H1 (cell line): ENCODE measurements around the gene SHISAL1. TPM values are rescaled to one million over a fixed set of nuclear protein-coding genes. Genes with fewer than 3 reads are reported as not detected.

Source experiments
- CTCF ChIA-PET: fragments of 300-600 bp; sonication (Branson Sonifier 250); formaldehyde crosslinking; loops from one replicate; lab custom pipeline; 2021; ENCODE audit not compliant: partially characterized antibody; lab: Charles Lee
- POLR2A ChIA-PET: fragments of 300-600 bp; sonication (Branson Sonifier 250); formaldehyde crosslinking; loops from one replicate; lab custom pipeline; 2021; ENCODE audit warnings: inconsistent platforms; ENCODE audit not compliant: partially characterized antibody; lab: Charles Lee
- DNase-seq, 2 experiments: peaks; one replicate each; pipeline versions ENCODE4 v3.0.0 to v3.0.0-alpha.2; 2010 to 2022; ENCODE audit warnings: low spot score in 2 of 2, low read depth in 1 of 2, mixed read lengths in 1 of 2
- FAIRE-seq: peaks from 2 replicates; lab custom pipeline; 2011; peaks lifted over from hg19 to GRCh38; lab: Jason Lieb, UNC
- H2AFZ ChIP-seq: 2 replicates; pipeline ENCODE4 v1.8.1; 2012; ENCODE audit warnings: low read length, inconsistent platforms
- H2AK5ac ChIP-seq: 2 replicates; pipeline ENCODE4 v1.6.1; 2013; ENCODE audit warnings: low read depth, low read length
- H2BK120ac ChIP-seq: replicated peaks from 2 replicates; pipeline ENCODE3; 2013; ENCODE audit warnings: low read depth, low read length, inconsistent platforms
- H2BK12ac ChIP-seq: 2 replicates; pipeline ENCODE4 v1.6.1; 2013; ENCODE audit warnings: low read depth, low read length
- H2BK15ac ChIP-seq: 2 replicates; pipeline ENCODE4 v1.6.1; 2013; ENCODE audit warnings: low read length
- H2BK20ac ChIP-seq: 2 replicates; pipeline ENCODE4 v1.6.1; 2013; ENCODE audit warnings: low read length
- H2BK5ac ChIP-seq: 2 replicates; pipeline ENCODE4 v1.6.1; 2013; ENCODE audit warnings: low read depth, low read length
- H3K14ac ChIP-seq: 2 replicates; pipeline ENCODE4 v1.6.1; 2013; ENCODE audit warnings: inconsistent platforms; ENCODE audit not compliant: insufficient read length
- H3K18ac ChIP-seq: 2 replicates; pipeline ENCODE4 v1.6.1; 2013; ENCODE audit warnings: low read length; ENCODE audit errors: extremely low read depth
- H3K23ac ChIP-seq: 2 replicates; pipeline ENCODE4 v1.6.1; 2013; ENCODE audit warnings: inconsistent platforms; ENCODE audit not compliant: insufficient read length
- H3K23me2 ChIP-seq: 2 replicates; pipeline ENCODE4 v1.6.1; 2013; ENCODE audit warnings: low read depth, low read length
- H3K27ac ChIP-seq: 2 replicates; pipeline ENCODE4 v1.6.1; 2011; ENCODE audit warnings: low read depth, low read length, inconsistent platforms
- H3K27me3 ChIP-seq, 4 experiments: replicated peaks in 1 of 4; 1 replicate in 1 of 4; 2 replicates in 3 of 4; pipeline versions ENCODE4 v1.6.1 to v1.8.1; 2011 to 2013; ENCODE audit warnings: low read length in 3 of 4, mild to moderate bottlenecking in 3 of 4, inconsistent platforms in 2 of 4, mixed read lengths in 2 of 4, moderate library complexity in 1 of 4; ENCODE audit not compliant: control insufficient read depth in 3 of 4, insufficient read depth in 3 of 4; ENCODE audit errors: extremely low read depth in 1 of 4
- H3K36me3 ChIP-seq, 4 experiments: 2 replicates each; pipeline versions ENCODE4 v1.6.1 to v1.8.1; 2011 to 2013; ENCODE audit warnings: mild to moderate bottlenecking in 4 of 4, low read length in 3 of 4, moderate library complexity in 2 of 4, control low read depth in 1 of 4, inconsistent platforms in 1 of 4; ENCODE audit not compliant: insufficient read depth in 4 of 4, control insufficient read depth in 2 of 4
- H3K4ac ChIP-seq: replicated peaks from 2 replicates; pipeline ENCODE3; 2013; ENCODE audit warnings: low read length, low read depth, mixed read lengths, inconsistent platforms; ENCODE audit not compliant: insufficient read length
- H3K4me1 ChIP-seq, 4 experiments: replicated peaks in 1 of 4; 1 replicate in 1 of 4; 2 replicates in 3 of 4; pipeline versions ENCODE4 v1.6.1 to v1.8.1; 2011 to 2013; ENCODE audit warnings: low read length in 3 of 4, inconsistent platforms in 2 of 4, mixed read lengths in 1 of 4; ENCODE audit not compliant: insufficient read depth in 4 of 4, control insufficient read depth in 3 of 4
- H3K4me2 ChIP-seq, 2 experiments: 2 replicates each; pipeline versions ENCODE4 v1.6.1 to v1.8.1; 2011 to 2013; ENCODE audit warnings: low read depth in 2 of 2, low read length in 2 of 2, control low read depth in 1 of 2, inconsistent platforms in 1 of 2, mild to moderate bottlenecking in 1 of 2; ENCODE audit not compliant: insufficient read depth in 1 of 2
- H3K4me3 ChIP-seq, 4 experiments: fragments of 200-600, 300-600 bp in 1 of 4; sonication (generic), shearing (Covaris generic), sonication (Bioruptor Twin) in 1 of 4; 2 replicates each; pipeline versions ENCODE4 v1.5.1 to v1.8.1; 2011 to 2016; ENCODE audit warnings: low read length in 4 of 4, low read depth in 3 of 4, control low read depth in 2 of 4, inconsistent platforms in 2 of 4, mild to moderate bottlenecking in 2 of 4, mixed read lengths in 1 of 4, moderate library complexity in 1 of 4; ENCODE audit not compliant: insufficient read depth in 2 of 4; ENCODE audit errors: extremely low read depth in 1 of 4
- H3K56ac ChIP-seq: replicated peaks from 2 replicates; pipeline ENCODE3; 2013; ENCODE audit warnings: low read depth, mild to moderate bottlenecking, mixed read lengths, low read length, inconsistent platforms; ENCODE audit not compliant: insufficient read length
- H3K79me1 ChIP-seq: 2 replicates; pipeline ENCODE4 v1.6.1; 2013; ENCODE audit warnings: low read depth, low read length, control low read depth
- H3K79me2 ChIP-seq, 2 experiments: 2 replicates each; pipeline versions ENCODE4 v1.6.1 to v1.8.1; 2012 to 2013; ENCODE audit warnings: low read length in 2 of 2, mild to moderate bottlenecking in 2 of 2, inconsistent platforms in 1 of 2; ENCODE audit not compliant: insufficient read depth in 2 of 2, control insufficient read depth in 1 of 2
- H3K9ac ChIP-seq, 4 experiments: replicated peaks in 1 of 4; 1 replicate in 1 of 4; 2 replicates in 3 of 4; pipeline versions ENCODE4 v1.6.1 to v1.8.1; 2011 to 2013; ENCODE audit warnings: low read depth in 3 of 4, low read length in 3 of 4, control low read depth in 2 of 4, mild to moderate bottlenecking in 2 of 4, moderate library complexity in 2 of 4, inconsistent platforms in 1 of 4; ENCODE audit errors: extremely low read depth in 1 of 4
- H3K9me3 ChIP-seq, 2 experiments: 2 replicates each; pipeline versions ENCODE4 v1.6.1 to v1.8.1; 2012 to 2013; ENCODE audit warnings: mild to moderate bottlenecking in 2 of 2, moderate library complexity in 2 of 2, control low read depth in 1 of 2, inconsistent platforms in 1 of 2, low read depth in 1 of 2, low read length in 1 of 2, mixed read lengths in 1 of 2; ENCODE audit not compliant: insufficient read depth in 2 of 2
- H4K20me1 ChIP-seq, 2 experiments: replicated peaks in 1 of 2; 2 replicates each; pipeline versions ENCODE3 to v1.8.1; 2011 to 2013; ENCODE audit warnings: inconsistent platforms in 2 of 2, low read length in 2 of 2, mild to moderate bottlenecking in 1 of 2; ENCODE audit not compliant: insufficient read depth in 2 of 2, control insufficient read depth in 1 of 2
- H4K5ac ChIP-seq: 2 replicates; pipeline ENCODE4 v1.6.1; 2013; ENCODE audit warnings: low read length, low read depth, mixed read lengths, inconsistent platforms; ENCODE audit not compliant: insufficient read length
- H4K8ac ChIP-seq: 2 replicates; pipeline ENCODE4 v1.8.0; 2013; ENCODE audit warnings: mild to moderate bottlenecking, moderate library complexity, low read length, inconsistent platforms; ENCODE audit not compliant: insufficient read depth; ENCODE audit errors: extremely low read depth
- H4K91ac ChIP-seq: replicated peaks from 2 replicates; pipeline ENCODE3; 2013; ENCODE audit warnings: low read length, mixed read lengths, inconsistent platforms; ENCODE audit not compliant: insufficient read length
- ASH2L ChIP-seq: fragments of 200-600, 300-600 bp; sonication (generic); IDR thresholded peaks from one replicate; pipeline ENCODE4 v1.7.1; 2017; ENCODE audit warnings: low read length
- CBX5 ChIP-seq: fragments of 300-800, 300-1000 bp; sonication (generic); IDR thresholded peaks from 2 replicates; pipeline ENCODE4 v1.7.1; 2016; ENCODE audit warnings: antibody characterized with exemption, low read length, low read depth
- E2F6 ChIP-seq: IDR thresholded peaks from 2 replicates; pipeline ENCODE4 v1.6.1; 2012; ENCODE audit warnings: inconsistent platforms
- EZH2 ChIP-seq: fragments of 200-600 bp; sonication (generic); IDR thresholded peaks from 2 replicates; pipeline ENCODE4 v1.7.1; 2012; ENCODE audit warnings: low read depth, mild to moderate bottlenecking, moderate library complexity, low read length, inconsistent platforms; ENCODE audit not compliant: severe bottlenecking
- HDAC2 ChIP-seq, 2 experiments: fragments of 300-600 bp in 1 of 2; sonication (generic) in 1 of 2; IDR thresholded peaks; 2 replicates each; pipeline ENCODE4 v1.6.1; 2011 to 2012; ENCODE audit warnings: low read depth in 2 of 2, low read length in 2 of 2, mild to moderate bottlenecking in 2 of 2, moderate library complexity in 2 of 2, borderline replicate concordance in 1 of 2, inconsistent platforms in 1 of 2
- KDM5A ChIP-seq: fragments of 200-600 bp; IDR thresholded peaks from 2 replicates; pipeline ENCODE4 v1.7.1; 2012; ENCODE audit warnings: mild to moderate bottlenecking, low read length, inconsistent platforms, mixed read lengths
- NRF1 ChIP-seq: IDR thresholded peaks from 2 replicates; pipeline ENCODE4 v1.6.1; 2011; ENCODE audit warnings: mild to moderate bottlenecking, low read depth, low read length, improper control_type of control experiment
- POLR2A ChIP-seq, 2 experiments: IDR thresholded peaks; 1 replicate in 1 of 2; 2 replicates in 1 of 2; pipeline ENCODE4 v1.6.1; 2011; ENCODE audit warnings: low read depth in 2 of 2, low read length in 2 of 2, mild to moderate bottlenecking in 2 of 2; ENCODE audit errors: control extremely low read depth in 1 of 2
- POU5F1 ChIP-seq: IDR thresholded peaks from 2 replicates; pipeline ENCODE4 v1.6.1; 2011; ENCODE audit warnings: low read depth, mild to moderate bottlenecking, low read length, moderate library complexity
- RXRA ChIP-seq: IDR thresholded peaks from 2 replicates; pipeline ENCODE4 v1.6.1; 2011; ENCODE audit warnings: low read depth, mild to moderate bottlenecking, low read length, moderate library complexity; ENCODE audit not compliant: insufficient read depth
- SP1 ChIP-seq: IDR thresholded peaks from 2 replicates; pipeline ENCODE4 v1.6.1; 2011; ENCODE audit warnings: low read depth, low read length
- SUZ12 ChIP-seq: fragments of 200-600 bp; sonication (generic); IDR thresholded peaks from 2 replicates; pipeline ENCODE4 v1.6.1; 2012; ENCODE audit warnings: mild to moderate bottlenecking, inconsistent platforms, low read length, moderate library complexity, mixed read lengths
- ZNF274 ChIP-seq: IDR thresholded peaks from 2 replicates; pipeline ENCODE4 v1.7.0; 2012; ENCODE audit warnings: low read length, borderline replicate concordance; ENCODE audit errors: extremely low read depth
- WGBS, 2 experiments: shearing (Covaris generic) in 1 of 2; methylation state at CpG; one replicate each; pipeline versions ENCODE4 v1.1.6 to v1.1.7; 2013 to 2015; ENCODE audit warnings: low lambda C conversion rate in 2 of 2, mixed read lengths in 2 of 2, inconsistent platforms in 1 of 2, low coverage in 1 of 2, missing lambda C conversion rate in 1 of 2; ENCODE audit not compliant: insufficient replicate concordance in 2 of 2, insufficient coverage in 1 of 2, insufficient read length in 1 of 2; ENCODE audit errors: extremely low coverage in 1 of 2, missing lambda C conversion rate in 1 of 2; 5-methylcytosine and 5-hydroxymethylcytosine counted together
- polyA plus RNA-seq, 7 experiments: library from polyadenylated mRNA; depleted of rRNA in 3 of 7; stranded (reverse) in 5 of 7; unstranded in 2 of 7; fragments of >200 nt in 5 of 7; fragments of 200-250 nt in 2 of 7; gene quantifications; 1 replicate in 5 of 7; 2 replicates in 1 of 7; 4 replicates in 1 of 7; pipeline versions ENCODE4 v1.2.1 to v1.2.3, GENCODE V29; 2011 to 2013; ENCODE audit warnings: missing spikeins in 2 of 7, mixed read lengths in 2 of 7
- total RNA-seq: library from RNA; stranded (reverse); fragmentation: NEBNext Ultra II Directional; extraction: Animal tissue kit (Norgen Biotek cat#: 25700); gene quantifications from 2 replicates; pipeline ENCODE4 v1.2.1, GENCODE V29; 2021

The SHISAL1 gene
- total and polyA plus RNA-seq, 2 of the 8 experiments (the other 6 are each of a cell fraction or from before 2014, with no cell fraction given), result 3.7 to 5.8 TPM

GRCh38 chr22:44212936-44213335, 99.8 kb downstream of the SHISAL1 start:
- no peak overlapping the region for H3K23ac ChIP-seq
- TF ChIP-seq RXRA (no peak), NRF1 (no peak), EZH2 (no peak), SP1 (no peak), KDM5A (no peak), ZNF274 (no peak), CBX5 (no peak), SUZ12 (no peak), E2F6 (no peak), POLR2A (IDR thresholded peaks at IDR 0.05; ENCODE audit: control extremely low read depth in 1 of 2, low read depth in 2 of 2, low read length in 2 of 2) (no peak), HDAC2 (IDR thresholded peaks at IDR 0.05; ENCODE audit: borderline replicate concordance in 1 of 2, low read depth in 2 of 2, low read length in 2 of 2) (no peak), ASH2L (no peak), POU5F1 (no peak)

More at GRCh38 chr22:44212936-44213335, 99.8 kb downstream of the SHISAL1 start:
- no peak overlapping the region for H3K4me2 ChIP-seq
- no peaks in the 10 kb centered on the region for H3K79me1 ChIP-seq
- H3K23me2 ChIP-seq, result peaks cover 7% of the 10 kb centered on the region; the same call in 1 of the 2 replicates
- H2AFZ ChIP-seq, result no peak overlapping the region
- 0 out of 4 replicates have a peak, but pooled peaks cover 0 to 3% of the 10 kb centered on the region in 2 experiments for H3K9me3 ChIP-seq
- no peak overlapping the region for H3K14ac ChIP-seq
- no peak overlapping the region for H3K4ac ChIP-seq
- H3K36me3 ChIP-seq, result no peaks in the 10 kb centered on the region; a peak in 1 of 8 replicates
- H2BK120ac ChIP-seq, result no peak overlapping the region
- H3K9ac ChIP-seq, result no peak overlapping the region
- H3K18ac ChIP-seq, result no peak overlapping the region
- no peak overlapping the region for H4K5ac ChIP-seq
- no peak overlapping the region for H4K91ac ChIP-seq
- H3K79me2 ChIP-seq, result no peaks in the 10 kb centered on the region
- FAIRE-seq (no peak), DNase-seq (no peak)
- peaks cover 0 to 5% of the 10 kb centered on the region in 2 experiments for H4K20me1 ChIP-seq
- no peak overlapping the region for H3K27ac ChIP-seq
- no peaks in the 10 kb centered on the region for H3K27me3 ChIP-seq
- ChIA-PET CTCF (interaction anchor here (1.0 kb wide), 1 partner anchor 157 kb away, joined by 3 read pairs; no protein-coding TSS in a partner anchor), POLR2A (no interaction called here)
- 87% methylated on average over 1 of the region's 1 CpG; no CpG with 5 or more reads in 1 of the 2 experiments for WGBS, 2 experiments
- H2BK20ac ChIP-seq, result no peak overlapping the region
- no peak overlapping the region for H2BK15ac ChIP-seq
- H2AK5ac ChIP-seq, result no peak overlapping the region
- H4K8ac ChIP-seq, result no peak overlapping the region
- H2BK12ac ChIP-seq, result no peak overlapping the region
- H3K56ac ChIP-seq, result no peak overlapping the region
- no peak overlapping the region for H3K4me3 ChIP-seq
- H2BK5ac ChIP-seq, result no peak overlapping the region
- H3K4me1 ChIP-seq, result no peaks in the 10 kb centered on the region; a peak in 1 of 7 replicates
